ENCODE data around the gene ENOX1.

ENOX1 gene

GRCh38 chr13:43529796-43530195 is 257.0 kb downstream of the ENOX1 start:
- DNase-seq: no peak

DNA sequence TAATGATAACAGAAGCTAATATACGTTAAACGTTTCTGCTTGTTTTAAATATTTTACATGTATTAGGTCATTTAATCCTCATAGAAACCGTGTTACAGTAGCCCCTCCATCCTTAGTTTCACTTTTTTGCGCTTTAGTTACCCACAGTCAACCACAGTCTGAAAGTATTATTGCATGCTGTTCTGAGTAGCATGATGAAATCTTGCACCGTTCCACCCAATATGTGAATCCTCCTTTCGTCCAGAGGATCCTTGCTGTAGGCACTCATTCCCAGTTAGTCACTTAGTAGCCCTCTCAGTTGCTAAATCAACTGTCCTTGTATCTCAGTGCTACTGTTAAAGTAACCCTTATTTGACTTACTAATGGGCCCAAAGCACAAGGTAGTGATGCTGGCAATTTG is 257.8 kb downstream of the ENOX1 start:
- no peak for DNase-seq

GRCh38 chr13:43522788-43523187 is 264.0 kb downstream of the ENOX1 start:
- DNase-seq: no peak

DNA sequence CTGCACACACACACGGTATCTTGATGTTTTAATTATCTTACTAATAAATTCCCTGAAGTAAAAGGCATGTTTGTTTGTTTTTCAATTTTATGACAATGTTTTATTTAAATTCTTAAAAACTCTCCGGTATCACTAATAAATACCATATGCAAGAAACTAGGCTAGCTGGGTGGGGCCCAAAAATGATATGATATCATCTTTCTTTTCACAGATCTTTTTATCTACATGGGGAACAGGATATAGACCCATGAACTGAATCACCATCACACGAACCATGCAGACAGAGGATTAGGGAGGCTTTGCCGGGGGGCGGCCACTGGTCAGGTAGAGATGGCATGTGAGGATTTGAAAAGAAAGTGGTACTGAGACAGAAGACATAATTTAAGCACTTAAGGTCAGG is 266.4 kb downstream of the ENOX1 start:
- no peak for DNase-seq

GRCh38 chr13:43518833-43519232 is 267.9 kb downstream of the ENOX1 start:
- DNase-seq: no peak

- no peak for DNase-seq
Measured at GRCh38 chr13:43516401-43516833, 270.4 kb downstream of the ENOX1 start.

GRCh38 chr13:43515531-43515930 is 271.2 kb downstream of the ENOX1 start:
- no peak for DNase-seq

DNA sequence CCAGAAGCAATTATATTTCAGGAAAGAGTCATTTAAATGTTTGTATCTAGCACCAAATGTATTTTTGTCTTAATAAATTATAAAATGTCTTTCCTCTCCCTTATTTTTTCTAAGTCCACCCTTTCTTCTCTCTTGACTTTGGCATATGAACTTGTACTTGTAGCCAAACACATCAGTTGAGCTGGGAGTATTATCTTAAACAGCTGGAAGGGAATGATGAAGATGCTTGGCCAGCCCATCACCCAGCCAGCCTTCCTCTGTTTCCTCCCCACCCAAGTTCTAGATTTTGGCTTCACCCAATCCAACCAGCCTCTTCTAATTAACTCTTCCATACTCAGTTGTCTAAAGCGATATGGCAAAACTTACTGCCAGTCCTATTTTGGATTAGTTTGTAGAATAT is 272.5 kb downstream of the ENOX1 start:
- DNase-seq: no peak

GRCh38 chr13:43512221-43512620 is 274.6 kb downstream of the ENOX1 start:
- no peak for DNase-seq

GRCh38 chr13:43510956-43511901 is 275.5 kb downstream of the ENOX1 start:
- DNase-seq: no peak

- no peak for DNase-seq
Measured at GRCh38 chr13:43495732-43496131, 291.0 kb downstream of the ENOX1 start.

GRCh38 chr13:43494206-43494605 is 292.6 kb downstream of the ENOX1 start:
- DNase-seq: no peak

- DNase-seq: no peak
Measured at GRCh38 chr13:43493496-43494000, 293.2 kb downstream of the ENOX1 start.

GRCh38 chr13:43492745-43493144 is 294.0 kb downstream of the ENOX1 start:
- no peak for DNase-seq

GRCh38 chr13:43492311-43492710 is 294.5 kb downstream of the ENOX1 start:
- no peak for DNase-seq

DNA sequence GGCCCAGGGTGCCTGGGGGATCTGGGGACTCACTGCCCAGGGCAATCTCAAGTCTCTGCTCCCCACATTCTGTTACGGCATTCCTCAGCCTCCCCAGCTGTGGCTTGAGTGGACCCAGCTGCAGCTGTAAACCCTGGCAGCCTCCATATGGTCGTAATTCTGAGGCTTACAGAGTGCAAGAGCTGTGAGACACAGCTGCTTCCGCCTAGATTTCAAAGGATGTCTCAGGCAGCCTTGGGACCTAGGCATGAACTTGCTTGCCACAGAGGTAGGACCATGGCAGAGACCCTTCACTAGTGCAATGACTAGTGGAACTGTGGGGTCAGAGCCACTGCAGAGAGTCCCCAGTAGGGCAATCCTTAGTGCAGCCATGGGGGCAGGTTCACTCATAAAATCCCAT is 297.5 kb downstream of the ENOX1 start:
- DNase-seq: no peak

DNA sequence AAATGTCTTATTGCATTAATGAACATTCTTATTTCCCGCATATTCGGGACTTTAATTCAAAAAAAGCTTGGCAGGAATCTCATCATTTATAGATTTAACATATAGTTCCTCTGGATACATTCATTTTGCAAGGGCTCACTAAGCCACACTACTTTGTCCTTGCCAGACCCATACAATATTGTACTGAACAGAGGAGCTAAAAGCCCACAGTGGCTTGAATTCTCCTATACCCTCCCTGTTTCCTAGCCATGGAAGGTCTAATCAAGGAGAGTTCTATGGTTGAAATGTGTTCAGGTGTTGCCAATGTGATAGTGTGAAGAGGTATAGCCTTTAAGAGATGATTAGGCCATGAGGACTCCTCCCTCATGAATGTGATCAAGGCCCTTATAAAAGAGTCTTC is 298.9 kb downstream of the ENOX1 start:
- DNase-seq: no peak

GRCh38 chr13:43487461-43487860 is 299.3 kb downstream of the ENOX1 start:
- DNase-seq: no peak

GRCh38 chr13:43484432-43485225 is 302.1 kb downstream of the ENOX1 start:
- DNase-seq: no peak

- DNase-seq: no peak
Measured at GRCh38 chr13:43483930-43484329, 302.8 kb downstream of the ENOX1 start.

DNA sequence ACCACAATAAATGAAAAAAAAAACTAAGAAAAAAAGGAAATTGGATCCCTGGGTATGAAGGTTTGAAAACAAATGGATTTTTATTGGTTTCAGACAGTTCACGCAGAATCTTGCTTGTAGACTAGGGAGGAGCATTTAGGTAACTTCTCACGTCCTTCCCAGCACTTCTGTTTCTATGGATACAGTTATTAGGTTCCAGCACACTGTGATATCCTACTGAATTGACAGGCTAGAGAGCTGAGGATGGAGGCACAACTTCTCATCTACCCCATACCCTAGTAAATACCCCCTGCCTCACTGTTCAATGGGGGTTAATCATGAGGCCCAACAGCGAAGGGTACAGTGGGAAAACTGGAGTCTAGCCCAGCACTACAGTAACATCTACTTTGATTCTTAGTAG is 304.1 kb downstream of the ENOX1 start:
- DNase-seq: no peak

DNA sequence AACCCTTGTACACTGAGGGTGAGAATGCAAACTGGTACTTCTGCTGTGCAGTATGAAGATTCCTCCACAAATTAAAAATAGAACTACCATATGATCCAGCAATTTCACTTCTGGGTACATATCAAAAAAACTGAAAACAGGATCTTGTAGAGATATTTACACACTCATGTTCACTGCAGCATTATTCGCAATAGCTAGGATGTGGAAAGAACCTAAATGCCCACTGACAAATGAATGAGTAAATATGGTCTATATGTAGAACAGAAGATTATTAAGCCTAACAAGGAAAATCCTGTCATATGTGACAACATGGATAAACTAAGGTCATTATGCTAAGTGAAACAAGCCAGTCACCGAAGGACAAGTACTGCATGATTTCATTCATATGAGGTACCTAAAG is 304.7 kb downstream of the ENOX1 start:
- no peak for DNase-seq

DNA sequence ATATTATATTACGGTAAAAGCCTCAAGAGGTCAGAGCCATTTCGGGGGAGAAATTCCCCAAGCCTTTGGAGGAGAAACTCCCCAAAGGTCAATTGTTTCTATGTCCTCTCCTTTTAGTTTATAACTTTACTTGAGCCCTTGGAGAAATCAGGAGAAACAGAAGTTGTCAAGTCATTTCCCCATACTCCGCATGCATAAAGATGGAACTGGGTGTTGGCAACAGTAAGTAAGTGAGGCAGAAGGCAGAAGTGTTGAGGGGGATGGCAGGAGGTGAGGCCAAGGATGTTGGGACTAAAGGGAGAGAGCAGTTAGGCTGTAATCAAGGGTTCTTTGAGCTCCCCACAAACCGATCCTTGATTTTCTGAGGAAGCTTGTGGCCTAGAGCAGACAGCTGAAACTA is 307.9 kb downstream of the ENOX1 start:
- no peak for DNase-seq

DNA sequence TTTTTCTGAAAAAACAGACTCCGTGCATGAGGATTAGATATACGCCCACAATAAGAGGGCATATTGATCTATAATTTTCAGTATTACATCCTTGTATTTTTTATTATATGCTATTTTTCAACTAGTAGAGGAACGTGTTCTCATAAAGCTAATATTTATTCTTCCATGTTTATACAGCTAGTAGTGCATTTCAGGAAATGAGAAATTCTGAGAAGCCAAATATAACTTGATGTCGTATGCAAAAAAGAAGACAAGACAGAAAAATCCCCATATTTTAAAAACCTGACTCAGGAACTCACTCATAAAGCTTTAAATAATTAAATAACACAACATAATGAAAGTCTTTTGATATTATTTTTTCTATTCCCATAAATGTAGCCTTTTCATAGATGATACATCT is 308.6 kb downstream of the ENOX1 start:
- no peak for DNase-seq

Measured in CD4-positive, alpha-beta T cell treated with Interleukin-12 subunit alpha and Interleukin-12 subunit beta, for 1 hour (primary cell).